ENCODE results near the gene PRKAR1B.

- TF ChIP-seq CTCF (IDR thresholded peaks at IDR 0.05; ENCODE audit: insufficient read depth, low read depth, low read length) (no peak), EZH2 (IDR thresholded peaks at IDR 0.05; ENCODE audit: insufficient read depth, low read length) (no peak)
Observed at GRCh38 chr7:536231-536630, 190.8 kb downstream of the PRKAR1B start.

Measured in astrocyte (in vitro differentiated cells and primary cell).